Measurements from ENCODE around the gene MIPOL1.
A peak's percentile ranks its signal among the peaks of the same experiment; 100 is the strongest.
"Not testable (repeated sequence)": the region's sequence is repeated elsewhere in the genome, so short reads cannot be mapped to it uniquely, and the experiment has no call there.

MIPOL1 gene

GRCh38 chr14:37209617-37210016 is 11.9 kb downstream of the MIPOL1 start:
- not testable (repeated sequence) for H2BK120ac ChIP-seq (ENCODE audit: low read depth, low read length); H4K8ac ChIP-seq (ENCODE audit: low read depth, low read length); H2AK5ac ChIP-seq (ENCODE audit: low read length); H3K23ac ChIP-seq (ENCODE audit: low read length); H3K9ac ChIP-seq (ENCODE audit: low read length); H4K5ac ChIP-seq (ENCODE audit: low read length); H3K4me3 ChIP-seq (ENCODE audit: low read length); H3K18ac ChIP-seq (ENCODE audit: low read length); DNase-seq; H2BK5ac ChIP-seq (ENCODE audit: low read length); H3K79me1 ChIP-seq (ENCODE audit: low read length); H3K27ac ChIP-seq (ENCODE audit: low read depth, low read length); H3K4me1 ChIP-seq (ENCODE audit: control insufficient read depth, low read depth, low read length); H3K4ac ChIP-seq (ENCODE audit: low read depth, low read length); H3K27me3 ChIP-seq (ENCODE audit: insufficient read depth, low read length, poor library complexity); H3K36me3 ChIP-seq (ENCODE audit: control insufficient read depth, insufficient read depth, low read length); H3K4me2 ChIP-seq (ENCODE audit: low read length); H3K56ac ChIP-seq (ENCODE audit: low read length); H3K79me2 ChIP-seq (ENCODE audit: control insufficient read depth, insufficient read depth, low read length); H2BK15ac ChIP-seq (replicated peaks; ENCODE audit: low read depth)
- WGBS (ENCODE audit: extremely low coverage, insufficient coverage, low lambda C conversion rate): no CpG with 5 or more reads among the region's 2 CpGs

GRCh38 chr14:37210448-37210847 is 12.7 kb downstream of the MIPOL1 start:
- H3K23ac ChIP-seq (ENCODE audit: low read length): no peak overlapping the region
- no peaks in the 10 kb centered on the region for H3K36me3 ChIP-seq (ENCODE audit: control insufficient read depth, insufficient read depth, low read length)
- no peaks in the 10 kb centered on the region for H3K27me3 ChIP-seq (ENCODE audit: insufficient read depth, low read length, poor library complexity)
- H2BK5ac ChIP-seq (ENCODE audit: low read length): no peak overlapping the region
- H3K4me2 ChIP-seq (ENCODE audit: low read length): no peak overlapping the region
- no peak overlapping the region for H3K9ac ChIP-seq (ENCODE audit: low read length)
- no CpG with 5 or more reads among the region's 6 CpGs for WGBS (ENCODE audit: extremely low coverage, insufficient coverage, low lambda C conversion rate)
- no peak overlapping the region for H2BK120ac ChIP-seq (ENCODE audit: low read depth, low read length)
- no peak overlapping the region for H3K18ac ChIP-seq (ENCODE audit: low read length)
- H3K4ac ChIP-seq (ENCODE audit: low read depth, low read length): no peak overlapping the region
- no peak overlapping the region for H2BK15ac ChIP-seq (replicated peaks; ENCODE audit: low read depth)
- no peak overlapping the region for H4K8ac ChIP-seq (ENCODE audit: low read depth, low read length)
- H3K56ac ChIP-seq (ENCODE audit: low read length): no peak overlapping the region
- H4K5ac ChIP-seq (ENCODE audit: low read length): no peak overlapping the region
- H3K4me3 ChIP-seq (ENCODE audit: low read length): no peak overlapping the region
- no peaks in the 10 kb centered on the region for H3K4me1 ChIP-seq (ENCODE audit: control insufficient read depth, low read depth, low read length)
- no peak overlapping the region for H3K27ac ChIP-seq (ENCODE audit: low read depth, low read length)
- peak; percentile 14 for DNase-seq
- peaks cover 2% of the 10 kb centered on the region for H3K79me1 ChIP-seq (ENCODE audit: low read length)
- no peaks in the 10 kb centered on the region for H3K79me2 ChIP-seq (ENCODE audit: control insufficient read depth, insufficient read depth, low read length)
- no peak overlapping the region for H2AK5ac ChIP-seq (ENCODE audit: low read length)

GRCh38 chr14:37213016-37213415 is 15.3 kb downstream of the MIPOL1 start:
- Histone ChIP-seq H3K9ac (ENCODE audit: low read length) (no peak overlapping the region), H3K4me2 (ENCODE audit: low read length) (no peak overlapping the region), H3K23ac (ENCODE audit: low read length) (no peak overlapping the region), H2BK120ac (ENCODE audit: low read depth, low read length) (no peak overlapping the region), H4K8ac (ENCODE audit: low read depth, low read length) (no peak overlapping the region), H3K56ac (ENCODE audit: low read length) (no peak overlapping the region), H3K79me1 (ENCODE audit: low read length) (no peaks in the 10 kb centered on the region), H3K27me3 (ENCODE audit: insufficient read depth, low read length, poor library complexity) (no peaks in the 10 kb centered on the region), H2BK5ac (ENCODE audit: low read length) (no peak overlapping the region), H3K27ac (ENCODE audit: low read depth, low read length) (no peak overlapping the region), H2BK15ac (replicated peaks; ENCODE audit: low read depth) (no peak overlapping the region), H3K36me3 (ENCODE audit: control insufficient read depth, insufficient read depth, low read length) (no peaks in the 10 kb centered on the region), H4K5ac (ENCODE audit: low read length) (no peak overlapping the region), H2AK5ac (ENCODE audit: low read length) (no peak overlapping the region), H3K4ac (ENCODE audit: low read depth, low read length) (no peak overlapping the region), H3K18ac (ENCODE audit: low read length) (no peak overlapping the region), H3K79me2 (ENCODE audit: control insufficient read depth, insufficient read depth, low read length) (no peaks in the 10 kb centered on the region), H3K4me3 (ENCODE audit: low read length) (no peak overlapping the region), H3K4me1 (ENCODE audit: control insufficient read depth, low read depth, low read length) (no peaks in the 10 kb centered on the region)
- DNase-seq: no peak

GRCh38 chr14:37215345-37215744 is 17.6 kb downstream of the MIPOL1 start:
- Histone ChIP-seq H3K4ac (ENCODE audit: low read depth, low read length) (no peak overlapping the region), H4K5ac (ENCODE audit: low read length) (no peak overlapping the region), H4K8ac (ENCODE audit: low read depth, low read length) (no peak overlapping the region), H2BK120ac (ENCODE audit: low read depth, low read length) (no peak overlapping the region), H3K27ac (ENCODE audit: low read depth, low read length) (no peak overlapping the region), H3K9ac (ENCODE audit: low read length) (no peak overlapping the region), H2BK15ac (replicated peaks; ENCODE audit: low read depth) (no peak overlapping the region), H3K27me3 (ENCODE audit: insufficient read depth, low read length, poor library complexity) (no peaks in the 10 kb centered on the region), H3K18ac (ENCODE audit: low read length) (no peak overlapping the region), H2BK5ac (ENCODE audit: low read length) (no peak overlapping the region), H3K36me3 (ENCODE audit: control insufficient read depth, insufficient read depth, low read length) (no peaks in the 10 kb centered on the region), H3K4me1 (ENCODE audit: control insufficient read depth, low read depth, low read length) (no peaks in the 10 kb centered on the region), H3K4me3 (ENCODE audit: low read length) (no peak overlapping the region), H3K79me1 (ENCODE audit: low read length) (no peaks in the 10 kb centered on the region), H2AK5ac (ENCODE audit: low read length) (no peak overlapping the region), H3K79me2 (ENCODE audit: control insufficient read depth, insufficient read depth, low read length) (no peaks in the 10 kb centered on the region), H3K23ac (ENCODE audit: low read length) (no peak overlapping the region), H3K56ac (ENCODE audit: low read length) (no peak overlapping the region), H3K4me2 (ENCODE audit: low read length) (no peak overlapping the region)
- no peak for DNase-seq
- WGBS (ENCODE audit: extremely low coverage, insufficient coverage, low lambda C conversion rate): no CpG with 5 or more reads among the region's 3 CpGs

- no peak overlapping the region for H3K4ac ChIP-seq (ENCODE audit: low read depth, low read length)
- no peak overlapping the region for H2AK5ac ChIP-seq (ENCODE audit: low read length)
- H3K18ac ChIP-seq (ENCODE audit: low read length): no peak overlapping the region
- H3K4me1 ChIP-seq (ENCODE audit: control insufficient read depth, low read depth, low read length): no peaks in the 10 kb centered on the region
- no peak overlapping the region for H3K9ac ChIP-seq (ENCODE audit: low read length)
- no peak overlapping the region for H3K23ac ChIP-seq (ENCODE audit: low read length)
- H3K36me3 ChIP-seq (ENCODE audit: control insufficient read depth, insufficient read depth, low read length): no peaks in the 10 kb centered on the region
- no peaks in the 10 kb centered on the region for H3K27me3 ChIP-seq (ENCODE audit: insufficient read depth, low read length, poor library complexity)
- H2BK120ac ChIP-seq (ENCODE audit: low read depth, low read length): no peak overlapping the region
- no peak overlapping the region for H4K5ac ChIP-seq (ENCODE audit: low read length)
- no peak overlapping the region for H3K27ac ChIP-seq (ENCODE audit: low read depth, low read length)
- H3K4me3 ChIP-seq (ENCODE audit: low read length): no peak overlapping the region
- no peaks in the 10 kb centered on the region for H3K79me1 ChIP-seq (ENCODE audit: low read length)
- no peak overlapping the region for H4K8ac ChIP-seq (ENCODE audit: low read depth, low read length)
- H3K79me2 ChIP-seq (ENCODE audit: control insufficient read depth, insufficient read depth, low read length): no peaks in the 10 kb centered on the region
- H3K4me2 ChIP-seq (ENCODE audit: low read length): no peak overlapping the region
- H3K56ac ChIP-seq (ENCODE audit: low read length): no peak overlapping the region
- H2BK5ac ChIP-seq (ENCODE audit: low read length): no peak overlapping the region
- WGBS (ENCODE audit: extremely low coverage, insufficient coverage, low lambda C conversion rate): no CpG with 5 or more reads among the region's 3 CpGs
- DNase-seq: no peak
- H2BK15ac ChIP-seq (replicated peaks; ENCODE audit: low read depth): no peak overlapping the region
Observed at GRCh38 chr14:37221073-37221472, 23.3 kb downstream of the MIPOL1 start.

GRCh38 chr14:37223947-37224474 is 26.3 kb downstream of the MIPOL1 start:
- WGBS (ENCODE audit: extremely low coverage, insufficient coverage, low lambda C conversion rate): no CpG with 5 or more reads among the region's 3 CpGs
- Histone ChIP-seq H3K27ac (ENCODE audit: low read depth, low read length) (no peak overlapping the region), H3K79me2 (ENCODE audit: control insufficient read depth, insufficient read depth, low read length) (no peaks in the 10 kb centered on the region), H3K56ac (ENCODE audit: low read length) (no peak overlapping the region), H3K4me2 (ENCODE audit: low read length) (no peak overlapping the region), H3K4me3 (ENCODE audit: low read length) (no peak overlapping the region), H4K5ac (ENCODE audit: low read length) (no peak overlapping the region), H3K4ac (ENCODE audit: low read depth, low read length) (no peak overlapping the region), H2BK15ac (replicated peaks; ENCODE audit: low read depth) (no peak overlapping the region), H3K23ac (ENCODE audit: low read length) (no peak overlapping the region), H3K36me3 (ENCODE audit: control insufficient read depth, insufficient read depth, low read length) (no peaks in the 10 kb centered on the region), H2BK5ac (ENCODE audit: low read length) (no peak overlapping the region), H2BK120ac (ENCODE audit: low read depth, low read length) (no peak overlapping the region), H3K18ac (ENCODE audit: low read length) (no peak overlapping the region), H4K8ac (ENCODE audit: low read depth, low read length) (no peak overlapping the region), H3K4me1 (ENCODE audit: control insufficient read depth, low read depth, low read length) (no peaks in the 10 kb centered on the region), H2AK5ac (ENCODE audit: low read length) (no peak overlapping the region), H3K9ac (ENCODE audit: low read length) (no peak overlapping the region), H3K27me3 (ENCODE audit: insufficient read depth, low read length, poor library complexity) (no peaks in the 10 kb centered on the region), H3K79me1 (ENCODE audit: low read length) (no peaks in the 10 kb centered on the region)
- no peak for DNase-seq

All from mesendoderm (in vitro differentiated cells).